ENCODE results near the gene SYF2. TPM values are rescaled to one million over a fixed set of nuclear protein-coding genes. Genes with fewer than 3 reads are reported as not detected.

SYF2 gene
- 34.9 and 45.2 TPM in 2 replicates for total RNA-seq

GRCh38 chr1:25232027-25232865, at the start of gene SYF2:
Gene SYF2, minus strand, starts transcription at chr1:25232502. Its CDS starts 35 bp downstream, at chr1:25232467.

GRCh38 chr1:25272238-25272637, 39.9 kb upstream of the SYF2 start, which contains the start of gene RHD:
Gene RHD, plus strand, starts transcription at chr1:25272509. Its CDS starts 39 bp downstream, at chr1:25272548.

GRCh38 chr1:25247024-25247828, 14.9 kb upstream of the SYF2 start, which contains the start of gene RSRP1:
Gene RSRP1, minus strand, starts transcription at chr1:25247454. Its CDS starts 491 bp downstream, at chr1:25246963.

Other genes with a start within 250 kb of the SYF2 start
- gene RSRP1, start 15.0 kb upstream of the SYF2 start, total RNA-seq: 125 and 149 TPM in 2 replicates
- gene RHD, start 40.0 kb upstream of the SYF2 start, total RNA-seq: not detected in 2 replicates
- gene TMEM50A, start 105.8 kb upstream of the SYF2 start, total RNA-seq: 87.7 and 129 TPM in 2 replicates
- gene RHCE, start 188.3 kb upstream of the SYF2 start, total RNA-seq: 0.15 and 0.99 TPM in 2 replicates
- gene MACO1, start 198.4 kb upstream of the SYF2 start, total RNA-seq: 14.0 and 14.4 TPM in 2 replicates

Measured in smooth muscle cell of trachea (primary cell).